Prostate gland (tissue), 2 donors: Measurements from ENCODE around the gene FAM193A. TPM values are rescaled to one million over a fixed set of nuclear protein-coding genes. Genes with fewer than 3 reads are reported as not detected.
A peak's percentile ranks its signal among the peaks of the same experiment; 100 is the strongest.

Experiments used
- DNase-seq: peaks from one replicate; pipeline ENCODE4 v3.0.0-alpha.2; 2019; ENCODE audit warnings: low spot score
- H3K27ac ChIP-seq, 2 donors: fragments of 200-600 bp; sonication (generic); 2 replicates each; pipeline ENCODE4 v1.5.1; 2017 to 2019
- H3K27me3 ChIP-seq: fragments of 200-600 bp; sonication (generic); replicated peaks from 2 replicates; pipeline ENCODE4 v1.5.1; 2019; ENCODE audit not compliant: insufficient read depth
- H3K36me3 ChIP-seq, 2 donors: fragments of 200-600 bp; sonication (generic); 1 replicate in 1 of 2; 2 replicates in 1 of 2; pipeline versions ENCODE4 v1.5.1 to v1.8.1; 2017 to 2019
- H3K4me1 ChIP-seq: fragments of 200-600 bp; sonication (generic); replicated peaks from 2 replicates; pipeline ENCODE4 v1.5.1; 2019
- H3K4me3 ChIP-seq, 2 donors: fragments of 200-600 bp; sonication (generic); 2 replicates each; pipeline ENCODE4 v1.5.1; 2017 to 2019
- H3K9me3 ChIP-seq: fragments of 200-600 bp; sonication (generic); 2 replicates; pipeline ENCODE4 v1.5.1; 2017
- POLR2A ChIP-seq: fragments of 450-650 bp; IDR thresholded peaks from one replicate; pipeline ENCODE4 v1.6.1; 2016; ENCODE audit warnings: antibody characterized with exemption, mild to moderate bottlenecking
- POLR2AphosphoS5 ChIP-seq: sonication (generic); formaldehyde crosslinking; IDR thresholded peaks from one replicate; pipeline ENCODE4 v1.6.1; 2017; ENCODE audit warnings: antibody characterized with exemption
- WGBS: methylation state at CpG from one replicate; pipeline ENCODE4 v1.1.5; 2018; 5-methylcytosine and 5-hydroxymethylcytosine counted together
- intact Hi-C: fragments of 100-400 bp; cut with DNase I; formaldehyde crosslinking; loops from one replicate; pipeline ENCODE4 v1.14.2; 2022
- total RNA-seq, 2 donors: library from RNA; depleted of rRNA; stranded (reverse); fragments of >200 nt; gene quantifications; one replicate each; pipeline ENCODE4 v1.1.0, GENCODE V29; 2016
- TF ChIP-seq, protein P1 (sequence below), 4 experiments: fragments of 200-600 bp in 2 of 4; fragments of 450-650 bp in 2 of 4; sonication (generic) in 2 of 4; IDR thresholded peaks; 1 replicate in 3 of 4; 2 replicates in 1 of 4; pipeline ENCODE4 v1.5.1; 2016 to 2019; ENCODE audit warnings: antibody characterized with exemption in 4 of 4, mild to moderate bottlenecking in 2 of 4, moderate library complexity in 2 of 4

FAM193A gene
- total RNA-seq, 2 donors from 2014 or later: 24.1 to 53.1 TPM

- no peaks in the 10 kb centered on the region for H3K9me3 ChIP-seq
- H3K27me3 ChIP-seq: no peaks in the 10 kb centered on the region
- no peaks in the 10 kb centered on the region for H3K4me1 ChIP-seq
- TF ChIP-seq POLR2AphosphoS5 (no peak), POLR2A (no peak)
- TF ChIP-seq, protein P1, sequence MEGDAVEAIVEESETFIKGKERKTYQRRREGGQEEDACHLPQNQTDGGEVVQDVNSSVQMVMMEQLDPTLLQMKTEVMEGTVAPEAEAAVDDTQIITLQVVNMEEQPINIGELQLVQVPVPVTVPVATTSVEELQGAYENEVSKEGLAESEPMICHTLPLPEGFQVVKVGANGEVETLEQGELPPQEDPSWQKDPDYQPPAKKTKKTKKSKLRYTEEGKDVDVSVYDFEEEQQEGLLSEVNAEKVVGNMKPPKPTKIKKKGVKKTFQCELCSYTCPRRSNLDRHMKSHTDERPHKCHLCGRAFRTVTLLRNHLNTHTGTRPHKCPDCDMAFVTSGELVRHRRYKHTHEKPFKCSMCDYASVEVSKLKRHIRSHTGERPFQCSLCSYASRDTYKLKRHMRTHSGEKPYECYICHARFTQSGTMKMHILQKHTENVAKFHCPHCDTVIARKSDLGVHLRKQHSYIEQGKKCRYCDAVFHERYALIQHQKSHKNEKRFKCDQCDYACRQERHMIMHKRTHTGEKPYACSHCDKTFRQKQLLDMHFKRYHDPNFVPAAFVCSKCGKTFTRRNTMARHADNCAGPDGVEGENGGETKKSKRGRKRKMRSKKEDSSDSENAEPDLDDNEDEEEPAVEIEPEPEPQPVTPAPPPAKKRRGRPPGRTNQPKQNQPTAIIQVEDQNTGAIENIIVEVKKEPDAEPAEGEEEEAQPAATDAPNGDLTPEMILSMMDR (IDR thresholded peaks at IDR 0.05): no peak
- no peak for DNase-seq
- WGBS: 88% methylated on average over 7 of the region's 7 CpGs
- H3K4me3 ChIP-seq: no peak overlapping the region
- intact Hi-C loops: no loop called here
- H3K36me3 ChIP-seq: peaks cover 13 to 16% of the 10 kb centered on the region in 2 donors
- H3K27ac ChIP-seq: no peak overlapping the region
Measured at GRCh38 chr4:2702770-2703169, 166.3 kb downstream of the FAM193A start.

GRCh38 chr4:2712261-2712842 lies 175.9 kb downstream of the FAM193A start:
- WGBS: 89% methylated on average over 9 of the region's 9 CpGs
- DNase-seq: no peak
- no peak overlapping the region for H3K27ac ChIP-seq
- no peak overlapping the region for H3K4me3 ChIP-seq
- no peaks in the 10 kb centered on the region for H3K36me3 ChIP-seq
- intact Hi-C loops: no loop called here
- no peaks in the 10 kb centered on the region for H3K27me3 ChIP-seq
- H3K9me3 ChIP-seq: no peaks in the 10 kb centered on the region
- no peaks in the 10 kb centered on the region for H3K4me1 ChIP-seq
- TF ChIP-seq POLR2AphosphoS5 (no peak), POLR2A (no peak)
- TF ChIP-seq, protein P1 (IDR thresholded peaks at IDR 0.05): no peak

DNA sequence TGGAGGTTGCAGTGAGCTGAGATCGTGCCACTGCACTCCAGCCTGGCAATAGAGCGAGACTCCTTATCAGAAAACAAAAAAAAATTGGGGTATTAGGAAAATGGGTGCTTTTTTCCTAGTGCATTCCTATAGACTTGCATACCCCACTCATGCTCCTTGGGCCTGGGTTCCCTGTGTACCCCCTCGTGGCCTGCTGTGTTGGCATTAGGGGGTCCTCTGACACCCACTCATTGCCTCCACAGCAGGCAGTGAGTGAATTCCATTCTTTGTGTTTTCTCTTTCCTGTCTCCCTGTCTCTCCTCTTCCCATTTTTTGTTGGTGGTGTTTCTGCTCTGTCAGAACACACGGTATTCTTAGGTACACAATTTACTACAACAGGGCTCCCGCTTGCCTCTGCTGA lies 176.9 kb downstream of the FAM193A start:
- Histone ChIP-seq H3K9me3 (no peaks in the 10 kb centered on the region), H3K4me3 (no peak overlapping the region), H3K27me3 (no peaks in the 10 kb centered on the region), H3K36me3 (no peaks in the 10 kb centered on the region), H3K27ac (peak overlapping the region in 1 of 2 donors; percentile 3), H3K4me1 (no peaks in the 10 kb centered on the region)
- no peak for DNase-seq
- WGBS: 93% methylated on average over 5 of the region's 5 CpGs
- intact Hi-C loops: no loop called here
- TF ChIP-seq POLR2A (no peak), POLR2AphosphoS5 (no peak)
- TF ChIP-seq, protein P1 (IDR thresholded peaks at IDR 0.05): no peak

DNA sequence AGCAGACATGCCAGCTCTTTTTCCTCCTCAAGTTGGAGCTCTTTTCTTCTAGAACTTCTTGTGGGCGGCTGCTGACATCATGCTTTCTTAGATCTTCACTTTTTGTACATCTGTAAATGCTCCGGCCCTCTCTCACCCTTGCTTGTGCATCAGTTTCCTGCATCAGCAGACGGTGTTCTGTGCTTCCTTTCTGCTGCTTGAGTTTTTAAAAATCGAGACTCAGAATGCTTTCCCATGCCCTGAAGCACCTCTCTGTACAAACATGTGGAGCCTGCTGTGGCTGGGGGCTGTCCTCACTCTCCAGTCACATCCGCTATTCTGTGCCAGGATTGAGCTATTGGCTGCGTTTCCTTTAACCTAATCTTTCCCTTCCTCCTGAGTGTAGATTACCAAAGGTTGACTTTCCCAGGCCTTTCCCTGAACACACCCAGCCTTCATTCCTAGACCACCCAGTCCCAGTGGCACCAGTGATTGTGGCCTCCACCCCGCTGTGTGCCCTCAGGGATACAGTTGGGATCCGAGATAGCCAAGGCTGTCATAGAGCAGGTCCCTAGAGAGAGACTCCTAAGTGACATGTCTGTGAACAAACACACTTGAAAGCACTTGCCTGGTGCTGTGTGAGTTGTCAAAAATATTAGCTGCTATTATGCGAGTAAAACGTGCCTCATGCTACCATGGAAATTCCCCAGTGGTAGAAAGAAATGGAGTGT lies 177.8 kb downstream of the FAM193A start:
- TF ChIP-seq, protein P1 (IDR thresholded peaks at IDR 0.05): no peak
- no peak for TF ChIP-seq POLR2A
- no peak for TF ChIP-seq POLR2AphosphoS5
- no peaks in the 10 kb centered on the region for H3K9me3 ChIP-seq
- no peaks in the 10 kb centered on the region for H3K4me1 ChIP-seq
- no peak overlapping the region for H3K4me3 ChIP-seq
- WGBS: 51% methylated on average over 10 of the region's 10 CpGs
- H3K27me3 ChIP-seq: no peaks in the 10 kb centered on the region
- intact Hi-C loops: no loop called here
- no peaks in the 10 kb centered on the region for H3K36me3 ChIP-seq
- no peak for DNase-seq
- H3K27ac ChIP-seq: peak overlapping the region in 1 of 2 donors; percentile 3

GRCh38 chr4:2714918-2715317 lies 178.5 kb downstream of the FAM193A start:
- TF ChIP-seq, protein P1 (IDR thresholded peaks at IDR 0.05): no peak
- TF ChIP-seq POLR2AphosphoS5: no peak
- TF ChIP-seq POLR2A: no peak
- Histone ChIP-seq H3K36me3 (no peaks in the 10 kb centered on the region), H3K9me3 (no peaks in the 10 kb centered on the region), H3K27ac (no peak overlapping the region), H3K4me3 (no peak overlapping the region), H3K4me1 (no peaks in the 10 kb centered on the region), H3K27me3 (no peaks in the 10 kb centered on the region)
- WGBS: 83% methylated on average over 4 of the region's 4 CpGs
- intact Hi-C loops: no loop called here
- no peak for DNase-seq
